Placental epithelial cell (primary cell): Measurements from ENCODE around the gene KCNK16. TPM values are rescaled to one million over a fixed set of nuclear protein-coding genes. Genes with fewer than 3 reads are reported as not detected.

ENCODE experiments used
- total RNA-seq: library from RNA; depleted of rRNA; stranded (reverse); fragments of >200 nt; gene quantifications from 2 replicates; pipeline ENCODE4 v1.2.3, GENCODE V29; 2012

The KCNK16 gene
- total RNA-seq = not detected in 2 replicates

DNA sequence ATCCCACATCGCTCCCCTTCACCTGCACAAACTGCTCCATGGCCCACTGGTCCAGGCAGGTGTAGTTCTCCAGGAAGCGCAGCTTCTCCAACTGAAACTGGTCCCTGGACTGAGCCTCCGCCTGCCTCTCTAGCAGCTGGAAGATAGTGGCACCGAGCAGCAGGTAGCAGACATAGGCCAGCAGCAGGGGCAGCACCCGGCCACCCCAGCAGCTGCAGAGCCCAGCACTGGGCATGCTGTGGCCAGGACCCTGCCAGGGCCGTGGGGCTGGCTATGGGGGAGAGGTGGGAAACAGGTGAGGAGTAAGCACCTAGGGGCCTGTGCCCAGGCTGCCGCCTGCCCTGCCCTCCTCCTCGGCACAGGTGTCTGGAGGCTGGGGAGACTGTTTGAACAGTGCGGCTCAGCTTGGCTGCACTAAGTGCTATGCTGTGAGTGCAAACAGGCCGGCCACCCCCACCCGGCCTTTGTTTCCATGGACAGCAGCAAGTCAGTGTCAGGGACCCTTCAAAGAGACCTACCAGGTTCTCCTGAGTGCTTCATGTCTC, at the start of gene KCNK16:
KCNK16 (minus strand) TSS at position 397 of the 545 bp plus-strand sequence; CDS start at position 235, 162 bp downstream.

DNA sequence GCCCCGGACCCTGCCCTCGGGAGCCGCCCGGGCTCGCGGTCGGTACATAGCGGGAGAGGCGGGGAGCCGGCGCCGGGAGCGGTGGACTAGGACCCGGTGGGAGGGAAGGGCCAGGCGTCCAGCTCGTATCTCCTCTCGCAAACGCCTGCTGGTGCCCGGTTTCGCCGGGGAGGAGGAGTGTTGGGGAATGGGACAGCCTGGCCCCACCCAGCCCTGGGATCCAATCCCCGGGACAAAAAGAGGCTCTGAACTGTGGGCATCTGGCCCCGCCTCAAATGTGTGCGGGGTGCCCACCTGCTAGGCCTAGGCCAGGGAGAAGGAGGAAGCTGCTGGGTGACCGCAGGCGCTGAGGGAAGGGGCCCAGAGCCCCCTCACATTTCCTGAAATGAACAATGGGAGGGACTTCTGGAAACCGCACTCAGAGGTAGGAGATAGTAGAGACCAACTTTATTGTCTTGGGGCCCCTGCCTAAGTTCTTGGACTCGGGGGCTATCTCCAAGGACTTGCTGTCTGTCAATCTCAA, 8.2 kb downstream of the KCNK16 start, which contains the start of gene KCNK17:
KCNK17 (minus strand) TSS at position 147 of the 523 bp plus-strand sequence; CDS start at position 48, 99 bp downstream.

Other genes starting within 250 kb of the KCNK16 start
- gene SAYSD1, start 207.5 kb downstream of the KCNK16 start, total RNA-seq = 17.3 and 23.1 TPM in 2 replicates
- 0.22 TPM in 1 of 2 replicates, not detected in the other for gene KCNK5, start 93.2 kb downstream of the KCNK16 start, total RNA-seq
- gene KCNK17, start 8.3 kb downstream of the KCNK16 start, total RNA-seq = not detected in 2 replicates